ENCODE results near the gene LRP1B.

The LRP1B gene

GRCh38 chr2:141569941-141570340, 560.9 kb downstream of the LRP1B start:
- H3K27me3 ChIP-seq (ENCODE audit: insufficient read depth, low read length, poor library complexity, severe bottlenecking), result no peaks in the 10 kb centered on the region
- no peaks in the 10 kb centered on the region for H3K4me1 ChIP-seq (ENCODE audit: insufficient read depth, low read length, poor library complexity, severe bottlenecking)
- H3K4me2 ChIP-seq (ENCODE audit: low read depth, low read length, poor library complexity, severe bottlenecking), result no peak overlapping the region
- no peaks in the 10 kb centered on the region for H3F3A ChIP-seq (ENCODE audit: low read depth)
- H3K79me2 ChIP-seq (ENCODE audit: insufficient read depth, low read length), result no peaks in the 10 kb centered on the region
- H4K20me1 ChIP-seq (ENCODE audit: insufficient read depth, low read length, poor library complexity, severe bottlenecking), result no peaks in the 10 kb centered on the region
- no peak overlapping the region for H3K9ac ChIP-seq (ENCODE audit: low read depth, low read length, poor library complexity, severe bottlenecking)
- TF ChIP-seq, protein P1, sequence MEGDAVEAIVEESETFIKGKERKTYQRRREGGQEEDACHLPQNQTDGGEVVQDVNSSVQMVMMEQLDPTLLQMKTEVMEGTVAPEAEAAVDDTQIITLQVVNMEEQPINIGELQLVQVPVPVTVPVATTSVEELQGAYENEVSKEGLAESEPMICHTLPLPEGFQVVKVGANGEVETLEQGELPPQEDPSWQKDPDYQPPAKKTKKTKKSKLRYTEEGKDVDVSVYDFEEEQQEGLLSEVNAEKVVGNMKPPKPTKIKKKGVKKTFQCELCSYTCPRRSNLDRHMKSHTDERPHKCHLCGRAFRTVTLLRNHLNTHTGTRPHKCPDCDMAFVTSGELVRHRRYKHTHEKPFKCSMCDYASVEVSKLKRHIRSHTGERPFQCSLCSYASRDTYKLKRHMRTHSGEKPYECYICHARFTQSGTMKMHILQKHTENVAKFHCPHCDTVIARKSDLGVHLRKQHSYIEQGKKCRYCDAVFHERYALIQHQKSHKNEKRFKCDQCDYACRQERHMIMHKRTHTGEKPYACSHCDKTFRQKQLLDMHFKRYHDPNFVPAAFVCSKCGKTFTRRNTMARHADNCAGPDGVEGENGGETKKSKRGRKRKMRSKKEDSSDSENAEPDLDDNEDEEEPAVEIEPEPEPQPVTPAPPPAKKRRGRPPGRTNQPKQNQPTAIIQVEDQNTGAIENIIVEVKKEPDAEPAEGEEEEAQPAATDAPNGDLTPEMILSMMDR (conservative IDR thresholded peaks at IDR 0.05; ENCODE audit: low read length), result no peak
- no peak for TF ChIP-seq EZH2phosphoT487 (IDR thresholded peaks at IDR 0.05; ENCODE audit: borderline replicate concordance)
- no peaks in the 10 kb centered on the region for H3K9me3 ChIP-seq (ENCODE audit: insufficient read depth, low read depth, low read length)
- H2AFZ ChIP-seq (ENCODE audit: low read length), result no peak overlapping the region
- H3K4me3 ChIP-seq (ENCODE audit: low read length, poor library complexity, severe bottlenecking), result no peak overlapping the region
- no peaks in the 10 kb centered on the region for H3K9me2 ChIP-seq (replicated peaks; ENCODE audit: low read depth, low read length)
- H3K36me3 ChIP-seq (ENCODE audit: insufficient read depth, low read length), result no peaks in the 10 kb centered on the region

DNA sequence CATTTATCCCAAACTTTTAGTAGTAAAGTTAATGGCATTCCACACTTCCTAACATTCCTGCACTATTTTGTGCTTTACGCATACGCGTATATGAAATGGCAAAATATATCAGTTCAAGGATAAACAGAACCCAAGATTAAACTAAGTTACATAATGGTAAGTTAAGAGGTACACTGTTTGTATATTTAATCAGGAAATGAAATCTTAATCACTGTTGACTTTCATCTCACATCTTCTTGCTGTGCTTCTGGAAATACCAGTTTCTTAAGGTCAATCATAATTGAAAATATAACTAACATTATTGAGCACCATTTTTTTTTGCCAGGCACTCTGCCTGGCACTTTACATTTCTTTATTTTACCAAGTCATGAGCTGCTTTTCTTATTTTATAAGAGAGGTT, 565.2 kb downstream of the LRP1B start:
- Histone ChIP-seq H3K9me2 (replicated peaks; ENCODE audit: low read depth, low read length) (no peaks in the 10 kb centered on the region), H3K79me2 (ENCODE audit: insufficient read depth, low read length) (no peaks in the 10 kb centered on the region), H3K9me3 (ENCODE audit: insufficient read depth, low read depth, low read length) (no peaks in the 10 kb centered on the region), H3K27me3 (ENCODE audit: insufficient read depth, low read length, poor library complexity, severe bottlenecking) (no peaks in the 10 kb centered on the region), H4K20me1 (ENCODE audit: insufficient read depth, low read length, poor library complexity, severe bottlenecking) (no peaks in the 10 kb centered on the region), H3K9ac (ENCODE audit: low read depth, low read length, poor library complexity, severe bottlenecking) (no peak overlapping the region), H3K4me1 (ENCODE audit: insufficient read depth, low read length, poor library complexity, severe bottlenecking) (no peaks in the 10 kb centered on the region), H3K4me3 (ENCODE audit: low read length, poor library complexity, severe bottlenecking) (no peak overlapping the region), H3K4me2 (ENCODE audit: low read depth, low read length, poor library complexity, severe bottlenecking) (no peak overlapping the region), H2AFZ (ENCODE audit: low read length) (no peak overlapping the region), H3F3A (ENCODE audit: low read depth) (no peaks in the 10 kb centered on the region), H3K36me3 (ENCODE audit: insufficient read depth, low read length) (no peaks in the 10 kb centered on the region)
- no peak for TF ChIP-seq EZH2phosphoT487 (IDR thresholded peaks at IDR 0.05; ENCODE audit: borderline replicate concordance)
- TF ChIP-seq, protein P1 (conservative IDR thresholded peaks at IDR 0.05; ENCODE audit: low read length), result no peak

DNA sequence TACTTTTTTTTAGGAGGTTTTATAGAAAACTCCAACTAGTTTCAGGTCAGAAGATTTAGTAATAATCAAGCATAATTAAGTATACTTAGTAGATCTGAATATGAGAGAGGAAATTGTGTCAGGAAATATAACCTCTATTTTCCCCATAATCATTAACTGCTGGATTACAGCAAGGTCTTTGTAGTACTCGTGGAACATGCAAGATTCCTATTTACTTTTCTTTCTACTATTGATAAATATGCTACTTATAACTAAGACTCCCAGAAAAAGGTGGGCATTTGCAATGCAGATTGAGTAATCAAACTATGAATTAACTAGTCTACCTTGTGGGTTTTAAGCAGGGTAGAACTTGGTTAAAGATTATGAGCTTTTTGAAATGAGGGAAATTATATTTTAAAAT, 570.1 kb downstream of the LRP1B start:
- Histone ChIP-seq H3K9me2 (replicated peaks; ENCODE audit: low read depth, low read length) (no peaks in the 10 kb centered on the region), H3K4me3 (ENCODE audit: low read length, poor library complexity, severe bottlenecking) (no peak overlapping the region), H2AFZ (ENCODE audit: low read length) (no peak overlapping the region), H3K9me3 (ENCODE audit: insufficient read depth, low read depth, low read length) (no peaks in the 10 kb centered on the region), H3K4me2 (ENCODE audit: low read depth, low read length, poor library complexity, severe bottlenecking) (no peak overlapping the region), H3K27me3 (ENCODE audit: insufficient read depth, low read length, poor library complexity, severe bottlenecking) (no peaks in the 10 kb centered on the region), H3K9ac (ENCODE audit: low read depth, low read length, poor library complexity, severe bottlenecking) (no peak overlapping the region), H3K36me3 (ENCODE audit: insufficient read depth, low read length) (no peaks in the 10 kb centered on the region), H3F3A (ENCODE audit: low read depth) (no peaks in the 10 kb centered on the region), H3K79me2 (ENCODE audit: insufficient read depth, low read length) (no peaks in the 10 kb centered on the region), H4K20me1 (ENCODE audit: insufficient read depth, low read length, poor library complexity, severe bottlenecking) (no peaks in the 10 kb centered on the region), H3K4me1 (ENCODE audit: insufficient read depth, low read length, poor library complexity, severe bottlenecking) (no peaks in the 10 kb centered on the region)
- TF ChIP-seq, protein P1 (conservative IDR thresholded peaks at IDR 0.05; ENCODE audit: low read length), result no peak
- no peak for TF ChIP-seq EZH2phosphoT487 (IDR thresholded peaks at IDR 0.05; ENCODE audit: borderline replicate concordance)
